GM19438 (cell line): ENCODE results near the gene SLC5A10.
A peak's percentile ranks its signal among the peaks of the same experiment; 100 is the strongest.
"Not testable (repeated sequence)": the region's sequence is repeated elsewhere in the genome, so short reads cannot be mapped to it uniquely, and the experiment has no call there.

Experiments used
- ATAC-seq: cut with Tn5 transposase; IDR thresholded peaks from one replicate; pipeline ENCODE4 v1.9.1; 2021; ENCODE audit warnings: low read depth; ENCODE audit not compliant: unreplicated experiment

SLC5A10 gene

DNA sequence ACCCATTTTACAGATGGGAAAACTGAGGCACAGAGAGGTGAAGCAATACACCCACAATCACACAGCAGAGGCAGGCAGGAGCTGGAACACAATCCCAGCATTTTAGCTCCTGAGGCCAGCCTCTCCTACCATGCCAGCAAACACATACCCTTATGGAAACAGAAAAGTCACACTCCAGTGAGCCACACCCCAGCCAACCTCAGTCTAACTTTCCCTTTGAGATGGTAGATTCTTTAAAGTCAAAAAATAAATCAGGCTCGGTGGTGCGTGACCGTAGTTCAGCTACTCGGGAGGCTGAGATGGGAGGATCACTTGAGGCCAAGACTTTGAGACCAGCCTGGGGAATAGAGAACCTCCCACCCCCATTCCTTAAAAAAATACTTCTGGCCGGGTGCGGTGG, 84.2 kb downstream of the SLC5A10 start:
- not testable (repeated sequence) for ATAC-seq

DNA sequence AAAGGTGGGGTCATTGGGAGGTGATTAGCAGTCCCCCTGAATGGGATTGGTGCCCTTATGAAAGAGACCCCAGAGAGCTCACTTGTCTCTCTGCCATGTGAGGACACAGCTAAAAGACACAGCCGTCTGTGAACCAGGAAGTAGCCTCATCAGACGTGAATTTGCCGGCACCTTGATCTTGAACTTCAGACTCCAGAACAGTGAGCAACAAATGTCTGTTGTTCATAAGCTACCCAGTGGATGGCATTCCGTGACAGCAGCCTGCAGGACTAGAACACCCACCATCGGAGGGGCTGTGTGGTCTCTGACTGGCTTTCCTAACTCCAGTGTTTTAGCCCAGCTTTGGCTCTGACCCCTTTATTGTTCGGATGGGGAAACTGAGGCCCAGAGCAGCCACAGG, 85.6 kb downstream of the SLC5A10 start:
- not testable (repeated sequence) for ATAC-seq

DNA sequence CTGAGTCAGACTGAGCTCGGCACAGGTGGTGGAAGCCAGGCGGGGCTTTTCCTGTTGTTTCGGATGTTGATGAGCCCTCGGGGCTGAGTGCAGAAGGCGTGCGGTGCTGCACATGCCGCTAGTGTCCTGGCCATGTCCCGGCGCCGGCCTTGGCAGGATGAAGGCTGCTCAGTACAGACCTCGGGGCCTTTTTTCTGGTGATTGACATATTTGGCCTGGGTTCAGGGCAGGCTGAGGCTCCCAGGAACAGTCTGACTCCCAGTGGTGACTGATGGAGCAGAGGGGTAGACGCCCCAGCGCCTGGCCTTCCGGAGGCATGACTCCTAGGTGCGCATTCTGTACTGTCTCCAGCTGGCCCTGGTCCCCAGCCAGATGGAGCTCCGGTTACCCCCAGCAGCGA, 86.0 kb downstream of the SLC5A10 start:
- ATAC-seq = not testable (repeated sequence)

- not testable (repeated sequence) for ATAC-seq
Observed at GRCh38 chr17:19038730-19039129, 86.8 kb downstream of the SLC5A10 start.

- not testable (repeated sequence) for ATAC-seq
Observed at GRCh38 chr17:19040350-19040749, 88.4 kb downstream of the SLC5A10 start.

- ATAC-seq = not testable (repeated sequence)
Observed at GRCh38 chr17:19041871-19042270, 89.9 kb downstream of the SLC5A10 start.

- not testable (repeated sequence) for ATAC-seq
Observed at GRCh38 chr17:19042369-19042768, 90.4 kb downstream of the SLC5A10 start.

DNA sequence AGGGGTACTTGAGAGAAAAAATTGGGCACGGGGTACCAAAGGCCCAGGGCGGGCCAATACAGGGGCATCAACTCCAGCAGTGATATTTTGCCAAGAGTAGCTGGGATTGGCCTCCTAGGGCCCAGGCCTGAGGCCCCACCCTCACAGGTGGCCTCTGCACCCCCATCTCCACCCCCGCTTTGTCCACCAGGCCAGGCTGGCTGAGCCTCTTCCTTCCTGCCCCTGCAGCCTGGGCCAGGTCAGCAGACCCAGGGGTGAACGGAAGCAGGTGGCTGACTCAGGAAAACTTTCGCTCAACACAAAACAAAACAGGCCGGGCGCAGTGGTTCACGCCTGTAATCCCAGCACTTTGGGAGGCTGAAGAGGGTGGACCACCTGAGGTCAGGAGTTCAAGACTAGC, 91.1 kb downstream of the SLC5A10 start:
- ATAC-seq = peak; percentile 34

- ATAC-seq = not testable (repeated sequence)
Observed at GRCh38 chr17:19044643-19045042, 92.7 kb downstream of the SLC5A10 start.

DNA sequence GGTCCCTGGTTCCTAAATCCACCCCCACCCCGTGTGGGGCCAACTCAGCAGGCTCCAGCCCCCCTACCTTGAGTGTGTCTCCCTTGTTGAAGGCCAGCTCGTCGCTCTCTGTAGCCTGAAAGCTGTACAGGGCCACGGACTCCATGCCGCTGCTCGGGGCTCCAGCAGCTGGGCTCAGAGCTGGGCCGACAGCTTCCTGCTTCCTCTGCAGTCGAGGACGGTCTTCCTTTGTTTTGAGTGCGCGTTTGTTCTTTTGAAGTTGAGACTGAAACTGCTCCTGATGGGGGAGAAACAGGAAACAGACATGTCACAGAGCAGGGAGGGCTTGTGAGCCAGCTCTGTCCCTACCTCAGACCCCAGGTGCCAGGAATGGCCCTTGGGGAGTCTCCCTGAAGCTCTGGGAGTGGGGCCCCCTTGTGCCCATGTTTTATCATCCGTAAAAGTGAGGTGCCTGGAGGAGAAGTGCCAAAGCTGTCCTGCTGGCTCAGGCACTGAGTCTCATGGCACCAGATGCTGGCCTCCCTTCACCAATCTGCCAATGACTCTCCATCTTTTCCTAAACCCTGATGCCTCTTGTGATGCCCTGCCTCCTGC, 94.9 kb downstream of the SLC5A10 start, which contains the start of gene GRAP:
GRAP (minus strand) TSS at position 176 of the 594 bp plus-strand sequence; CDS start at position 145, 31 bp downstream.
- ATAC-seq = not testable (repeated sequence)

- ATAC-seq = not testable (repeated sequence)
Observed at GRCh38 chr17:19047510-19047909, 95.5 kb downstream of the SLC5A10 start.

DNA sequence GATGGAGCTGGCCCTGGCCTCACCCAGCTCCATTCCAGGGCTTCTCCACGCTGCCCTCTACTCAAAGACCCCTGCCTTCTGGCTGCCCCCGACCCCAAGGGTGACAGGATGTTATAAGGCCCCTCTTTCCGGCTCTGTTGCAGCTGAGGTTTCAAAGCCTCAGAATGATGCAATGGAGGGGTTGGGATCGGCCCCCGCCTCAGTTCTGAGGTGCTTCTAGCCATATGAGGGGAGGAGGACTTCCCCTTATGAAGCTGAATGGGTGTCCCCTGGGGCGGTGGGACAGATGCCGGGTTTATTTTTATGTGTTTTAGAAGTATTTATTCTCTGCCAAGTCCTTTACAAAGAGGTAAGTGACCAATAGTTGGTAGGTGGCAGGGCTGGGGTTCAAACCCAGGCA, 96.9 kb downstream of the SLC5A10 start:
- ATAC-seq = not testable (repeated sequence)

GRCh38 chr17:19055447-19055846, 103.5 kb downstream of the SLC5A10 start:
- peak; percentile 64 for ATAC-seq

DNA sequence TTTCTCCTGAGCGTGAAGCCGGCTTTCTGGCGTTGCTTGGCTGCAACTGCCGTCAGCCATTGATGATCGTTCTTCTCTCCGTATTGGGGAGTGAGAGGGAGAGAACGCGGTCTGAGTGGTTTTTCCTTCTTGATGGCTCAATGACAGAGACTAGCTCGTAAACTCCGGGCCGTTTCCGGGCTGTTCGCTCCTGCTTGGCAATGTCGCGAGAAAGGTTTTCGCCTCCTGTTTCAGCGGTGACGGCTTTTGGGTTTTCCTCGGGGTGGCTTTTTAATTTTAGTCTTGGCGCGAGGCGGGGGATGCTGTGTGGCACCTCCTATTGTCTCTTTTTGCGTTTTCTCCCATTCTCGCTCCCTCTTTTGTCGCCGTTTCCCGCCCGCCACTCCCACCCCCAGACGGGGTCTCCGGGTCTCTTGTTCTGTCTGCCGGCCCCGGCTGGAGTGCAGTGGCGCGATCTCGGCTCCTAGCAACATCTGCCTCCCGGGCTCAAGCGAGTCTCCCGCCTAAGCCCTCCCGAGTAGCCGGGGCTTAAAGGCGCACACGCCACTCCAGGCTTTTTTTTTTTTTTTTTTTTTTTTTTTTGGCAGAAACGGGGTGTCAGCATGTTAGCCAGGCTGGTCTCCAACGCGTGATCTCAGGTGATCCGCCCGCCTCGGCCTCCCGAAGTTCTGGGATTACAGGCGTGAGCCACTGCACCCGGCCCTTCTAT, 110.2 kb downstream of the SLC5A10 start:
- peak; percentile 83 for ATAC-seq

DNA sequence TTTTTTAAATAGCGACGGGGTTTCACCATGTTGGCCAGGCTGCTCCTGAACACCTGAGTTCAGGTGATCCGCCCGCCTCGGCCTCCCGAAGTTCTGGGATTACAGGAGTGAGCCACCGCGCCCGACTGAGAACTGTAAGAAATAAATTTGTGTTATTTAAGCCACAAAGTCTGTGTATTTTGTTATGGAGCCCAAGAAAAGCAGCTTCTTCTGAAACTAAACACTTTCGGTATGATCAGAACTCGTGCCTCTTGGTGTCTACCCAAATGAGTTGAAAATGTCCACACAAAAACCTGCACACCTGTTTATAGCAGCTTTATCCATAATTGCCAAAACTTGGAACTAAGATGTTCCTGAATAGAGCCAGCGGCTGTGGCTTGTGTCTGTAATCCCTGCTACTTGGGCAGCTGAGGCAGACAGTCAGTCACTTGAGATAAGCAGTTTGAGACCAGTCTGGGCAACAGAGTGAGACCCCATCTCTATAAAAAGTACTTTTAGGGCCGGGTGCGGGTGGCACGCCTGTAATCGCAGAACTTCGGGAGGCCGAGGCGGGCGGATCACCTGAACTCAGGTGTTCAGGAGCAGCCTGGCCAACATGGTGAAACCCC, 110.9 kb downstream of the SLC5A10 start:
- peak; percentile 49 for ATAC-seq

- ATAC-seq = not testable (repeated sequence)
Observed at GRCh38 chr17:19063326-19063956, 111.5 kb downstream of the SLC5A10 start.

- ATAC-seq = not testable (repeated sequence)
Observed at GRCh38 chr17:19064378-19064777, 112.4 kb downstream of the SLC5A10 start.

GRCh38 chr17:19070318-19071168, 118.6 kb downstream of the SLC5A10 start:
- peak; percentile 88 for ATAC-seq
